ENCODE measurements around the gene SINHCAF. TPM values are rescaled to one million over a fixed set of nuclear protein-coding genes. Genes with fewer than 3 reads are reported as not detected.
"Not testable (repeated sequence)": the region's sequence is repeated elsewhere in the genome, so short reads cannot be mapped to it uniquely, and the experiment has no call there.

The SINHCAF gene
- total and polyA plus RNA-seq, 2 donors (not counting 1 experiment from before 2014, with no cell fraction given) = 13.2 to 16.4 TPM

GRCh38 chr12:31277081-31277480, 48.9 kb downstream of the SINHCAF start:
- Histone ChIP-seq H3K27ac (ENCODE audit: insufficient read depth, low read length) (no peak overlapping the region), H3K9me3 (ENCODE audit: control insufficient read depth, insufficient read depth, low read depth, low read length) (no peaks in the 10 kb centered on the region), H3K9ac (ENCODE audit: insufficient read depth, low read length) (no peak overlapping the region), H2AFZ (ENCODE audit: low read length) (no peak overlapping the region), H4K20me1 (ENCODE audit: control insufficient read depth, extremely low read depth, insufficient read depth, low read length) (no peaks in the 10 kb centered on the region), H3K36me3 (ENCODE audit: control insufficient read depth, insufficient read depth, low read length) (no peaks in the 10 kb centered on the region), H3K4me1 (ENCODE audit: control insufficient read depth, extremely low read depth, insufficient read depth, low read length) (no peaks in the 10 kb centered on the region), H3K4me2 (ENCODE audit: extremely low read depth, insufficient read depth, low read length) (no peak overlapping the region), H3K4me3 (replicated peaks in 1 of 4; ENCODE audit: control extremely low read depth in 1 of 4, insufficient read depth in 1 of 4, low read depth in 3 of 4, low read length in 4 of 4) (no peak overlapping the region), H3K27me3 (ENCODE audit: control insufficient read depth, insufficient read depth, low read length) (no peaks in the 10 kb centered on the region), H3K79me2 (ENCODE audit: control insufficient read depth, insufficient read depth, low read length) (no peaks in the 10 kb centered on the region)
- DNase-seq (ENCODE audit: low read depth in 2 of 2) = no peak
- TF ChIP-seq CTCF (conservative IDR thresholded peaks at IDR 0.05 in 1 of 2, IDR thresholded peaks at IDR 0.05 in 1 of 2; ENCODE audit: low read depth in 1 of 2, low read length in 2 of 2) = no peak
- TF ChIP-seq EZH2 (IDR thresholded peaks at IDR 0.05; ENCODE audit: low read length, missing control alignments) = no peak

GRCh38 chr12:31275491-31275890, 50.5 kb downstream of the SINHCAF start:
- no peak for DNase-seq (ENCODE audit: low read depth in 2 of 2)
- Histone ChIP-seq H3K27ac (ENCODE audit: insufficient read depth, low read length) (no peak overlapping the region), H3K36me3 (ENCODE audit: control insufficient read depth, insufficient read depth, low read length) (no peaks in the 10 kb centered on the region), H3K27me3 (ENCODE audit: control insufficient read depth, insufficient read depth, low read length) (no peaks in the 10 kb centered on the region), H3K9me3 (ENCODE audit: control insufficient read depth, insufficient read depth, low read depth, low read length) (no peaks in the 10 kb centered on the region), H3K9ac (ENCODE audit: insufficient read depth, low read length) (no peak overlapping the region), H4K20me1 (ENCODE audit: control insufficient read depth, extremely low read depth, insufficient read depth, low read length) (no peaks in the 10 kb centered on the region), H3K4me1 (ENCODE audit: control insufficient read depth, extremely low read depth, insufficient read depth, low read length) (no peaks in the 10 kb centered on the region), H2AFZ (ENCODE audit: low read length) (no peak overlapping the region), H3K79me2 (ENCODE audit: control insufficient read depth, insufficient read depth, low read length) (no peaks in the 10 kb centered on the region), H3K4me2 (ENCODE audit: extremely low read depth, insufficient read depth, low read length) (no peak overlapping the region), H3K4me3 (replicated peaks in 1 of 4; ENCODE audit: control extremely low read depth in 1 of 4, insufficient read depth in 1 of 4, low read depth in 3 of 4, low read length in 4 of 4) (no peak overlapping the region)
- TF ChIP-seq EZH2 (IDR thresholded peaks at IDR 0.05; ENCODE audit: low read length, missing control alignments) (no peak), CTCF (conservative IDR thresholded peaks at IDR 0.05 in 1 of 2, IDR thresholded peaks at IDR 0.05 in 1 of 2; ENCODE audit: low read depth in 1 of 2, low read length in 2 of 2) (no peak)

- Histone ChIP-seq H3K9ac (ENCODE audit: insufficient read depth, low read length) (no peak overlapping the region), H3K9me3 (ENCODE audit: control insufficient read depth, insufficient read depth, low read depth, low read length) (no peaks in the 10 kb centered on the region), H3K27ac (ENCODE audit: insufficient read depth, low read length) (no peak overlapping the region), H3K79me2 (ENCODE audit: control insufficient read depth, insufficient read depth, low read length) (no peaks in the 10 kb centered on the region), H3K4me3 (replicated peaks in 1 of 4; ENCODE audit: control extremely low read depth in 1 of 4, insufficient read depth in 1 of 4, low read depth in 3 of 4, low read length in 4 of 4) (no peak overlapping the region), H3K4me1 (ENCODE audit: control insufficient read depth, extremely low read depth, insufficient read depth, low read length) (no peaks in the 10 kb centered on the region), H3K4me2 (ENCODE audit: extremely low read depth, insufficient read depth, low read length) (no peak overlapping the region), H3K36me3 (ENCODE audit: control insufficient read depth, insufficient read depth, low read length) (no peaks in the 10 kb centered on the region), H3K27me3 (ENCODE audit: control insufficient read depth, insufficient read depth, low read length) (no peaks in the 10 kb centered on the region), H2AFZ (ENCODE audit: low read length) (no peak overlapping the region), H4K20me1 (ENCODE audit: control insufficient read depth, extremely low read depth, insufficient read depth, low read length) (no peaks in the 10 kb centered on the region)
- no peak for DNase-seq (ENCODE audit: low read depth in 2 of 2)
- no peak for TF ChIP-seq EZH2 (IDR thresholded peaks at IDR 0.05; ENCODE audit: low read length, missing control alignments)
These were observed 51.2 kb downstream of the SINHCAF start for GRCh38 chr12:31274520-31275300.

- H3K27ac ChIP-seq (ENCODE audit: insufficient read depth, low read length); H3K9ac ChIP-seq (ENCODE audit: insufficient read depth, low read length); H3K27me3 ChIP-seq (ENCODE audit: control insufficient read depth, insufficient read depth, low read length); H3K4me2 ChIP-seq (ENCODE audit: extremely low read depth, insufficient read depth, low read length); H3K9me3 ChIP-seq (ENCODE audit: control insufficient read depth, insufficient read depth, low read depth, low read length); H3K79me2 ChIP-seq (ENCODE audit: control insufficient read depth, insufficient read depth, low read length); H3K4me1 ChIP-seq (ENCODE audit: control insufficient read depth, extremely low read depth, insufficient read depth, low read length); H4K20me1 ChIP-seq (ENCODE audit: control insufficient read depth, extremely low read depth, insufficient read depth, low read length); H3K4me3 ChIP-seq (replicated peaks in 1 of 4; ENCODE audit: control extremely low read depth in 1 of 4, insufficient read depth in 1 of 4, low read depth in 3 of 4, low read length in 4 of 4); H3K36me3 ChIP-seq (ENCODE audit: control insufficient read depth, insufficient read depth, low read length); H2AFZ ChIP-seq (ENCODE audit: low read length); DNase-seq (ENCODE audit: low read depth in 2 of 2): not testable (repeated sequence)
These were observed 52.2 kb downstream of the SINHCAF start for GRCh38 chr12:31273794-31274193.
